HG03280 (cell line): ENCODE data around the gene SNX12.
"Not testable (repeated sequence)": the region's sequence is repeated elsewhere in the genome, so short reads cannot be mapped to it uniquely, and the experiment has no call there.

ENCODE experiments used
- ATAC-seq: cut with Tn5 transposase; IDR thresholded peaks from one replicate; pipeline ENCODE4 v1.9.1; 2021; ENCODE audit warnings: mild to moderate bottlenecking, moderate library complexity; ENCODE audit not compliant: unreplicated experiment

SNX12 gene

DNA sequence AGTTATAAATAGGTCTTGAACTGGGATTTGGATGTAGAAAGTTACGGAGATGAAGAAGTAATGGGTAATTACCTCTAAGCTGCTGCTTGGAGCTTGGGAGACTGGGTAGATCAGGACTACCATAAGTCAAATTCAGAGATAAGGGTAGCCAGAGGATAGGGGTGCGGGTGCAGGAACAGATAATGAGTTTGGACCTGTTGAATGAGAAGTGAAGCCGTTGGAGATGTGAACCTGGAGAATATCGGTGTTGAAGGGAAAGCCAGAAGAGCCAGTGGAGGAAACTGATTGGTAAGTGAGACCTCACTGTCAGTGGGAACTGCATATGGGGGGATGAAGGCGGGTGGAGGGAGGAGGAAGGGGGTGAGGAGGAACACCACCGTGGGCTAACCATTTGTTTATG is 26.9 kb upstream of the SNX12 start:
- no peak for ATAC-seq

DNA sequence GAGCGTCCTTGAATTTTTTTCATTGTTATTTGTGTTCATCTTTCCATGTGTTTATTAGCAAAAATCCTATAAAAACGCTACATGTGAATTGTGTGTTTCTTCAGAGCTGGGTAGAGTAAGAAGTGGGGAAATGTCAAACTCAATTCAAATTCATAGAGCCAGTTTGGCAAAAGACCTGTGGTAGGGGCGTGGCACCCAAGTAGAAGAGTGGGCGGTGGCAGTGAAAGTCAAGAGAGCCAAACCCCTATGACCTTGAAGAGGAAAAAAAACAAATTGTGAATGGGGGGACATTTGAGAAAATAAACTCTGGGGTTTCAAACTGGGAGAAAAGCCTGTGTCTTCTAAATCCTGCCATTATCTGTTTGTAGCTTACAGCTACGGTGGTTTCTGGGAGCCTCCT is 23.1 kb upstream of the SNX12 start:
- ATAC-seq: no peak

DNA sequence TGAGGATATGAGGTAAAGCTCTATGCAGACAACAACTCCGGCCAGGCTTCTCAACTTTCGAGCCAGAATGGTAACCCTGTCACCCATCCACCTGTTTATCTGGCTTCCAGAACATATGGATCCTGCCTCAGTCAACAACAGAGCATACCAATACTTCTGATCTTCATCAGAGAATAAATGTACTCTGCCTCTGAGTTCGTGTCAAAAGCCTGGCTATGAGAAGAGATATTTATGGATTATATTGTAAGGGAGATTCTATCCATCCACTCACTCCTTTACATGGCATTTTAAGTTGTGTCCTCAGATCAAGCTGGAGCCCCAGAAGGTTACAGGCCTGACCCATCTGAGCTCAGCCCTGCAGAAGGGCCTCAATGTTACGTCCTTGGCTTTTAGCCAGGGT is 17.8 kb upstream of the SNX12 start:
- ATAC-seq: no peak

DNA sequence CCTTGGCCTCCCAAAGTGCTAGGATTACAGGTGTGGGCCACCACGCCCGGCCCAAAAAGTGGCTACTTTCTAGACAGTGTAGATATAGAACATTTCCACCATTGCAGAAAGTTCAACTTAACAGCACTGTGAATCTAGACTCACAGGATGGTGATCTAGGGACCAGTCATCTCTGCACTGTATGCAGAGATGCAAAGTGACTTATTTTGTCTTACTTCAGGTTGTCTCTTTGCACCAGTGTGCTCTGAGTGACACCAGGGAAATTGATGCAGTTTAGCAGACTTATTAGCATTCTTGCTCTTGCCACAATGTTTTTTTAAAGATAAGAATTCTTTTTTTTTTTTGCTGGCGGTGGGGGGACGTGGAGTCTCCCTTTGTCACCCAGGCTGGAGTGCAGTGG is 14.7 kb upstream of the SNX12 start:
- ATAC-seq: no peak

DNA sequence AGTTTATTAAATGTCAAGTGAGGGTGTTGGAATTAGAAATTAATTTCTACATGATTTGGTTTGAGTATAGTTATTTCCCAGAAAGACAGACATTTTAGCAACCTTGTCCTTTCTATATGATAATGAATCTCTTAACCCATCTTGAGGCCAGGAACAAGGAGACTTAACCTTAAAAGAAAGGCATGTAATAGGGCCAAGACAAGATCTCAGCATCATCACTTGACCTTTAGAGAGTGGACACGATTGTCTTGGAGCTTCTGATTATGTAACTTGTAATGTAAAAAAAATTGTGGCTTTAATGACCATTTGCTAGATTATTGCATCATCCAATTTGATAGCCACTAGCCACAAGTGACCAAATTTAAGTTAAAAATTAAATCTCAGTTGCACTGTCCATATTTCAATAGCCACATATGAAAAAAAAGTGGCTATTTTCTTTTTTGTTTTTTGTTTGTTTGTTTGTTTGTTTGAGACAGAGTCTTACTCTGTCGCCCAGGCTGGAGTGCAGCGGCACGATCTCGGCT is 14.1 kb upstream of the SNX12 start:
- no peak for ATAC-seq

DNA sequence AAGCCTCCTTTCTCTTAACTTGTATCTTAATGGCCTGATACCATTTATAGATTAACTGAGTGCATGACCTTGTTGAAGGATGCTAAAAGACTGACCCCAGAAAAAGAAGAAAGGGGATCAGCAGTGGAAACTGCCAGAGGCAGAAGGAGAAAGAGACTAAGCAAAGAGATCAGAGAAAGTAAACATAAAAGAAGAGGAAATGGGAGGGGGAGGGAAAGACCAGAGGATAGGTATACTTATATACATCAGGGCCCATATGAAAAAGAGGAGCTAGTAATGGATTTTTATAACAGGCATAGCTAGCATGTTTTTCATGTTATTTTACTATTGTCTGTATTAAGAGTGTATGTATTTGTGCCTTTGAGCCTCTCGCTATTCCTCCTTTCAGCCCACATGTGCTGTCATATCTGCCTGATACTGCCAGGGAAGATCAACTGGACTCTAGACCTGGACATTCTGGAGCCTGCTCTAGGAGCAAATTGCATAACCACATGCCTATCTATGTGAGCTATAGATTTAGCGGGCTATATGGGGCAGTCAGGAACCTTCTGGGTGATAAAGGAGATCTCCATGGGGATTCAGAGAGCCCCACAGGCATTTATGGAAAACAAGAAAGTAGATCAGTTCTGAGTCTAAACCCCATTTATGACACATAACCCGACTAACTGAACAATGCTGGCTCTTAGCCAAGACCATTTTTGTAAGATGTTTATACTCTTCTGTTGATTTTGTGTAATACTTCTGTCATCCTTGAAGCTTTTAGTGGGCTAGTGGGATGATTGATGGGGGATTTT is 13.4 kb upstream of the SNX12 start:
- ATAC-seq: no peak

DNA sequence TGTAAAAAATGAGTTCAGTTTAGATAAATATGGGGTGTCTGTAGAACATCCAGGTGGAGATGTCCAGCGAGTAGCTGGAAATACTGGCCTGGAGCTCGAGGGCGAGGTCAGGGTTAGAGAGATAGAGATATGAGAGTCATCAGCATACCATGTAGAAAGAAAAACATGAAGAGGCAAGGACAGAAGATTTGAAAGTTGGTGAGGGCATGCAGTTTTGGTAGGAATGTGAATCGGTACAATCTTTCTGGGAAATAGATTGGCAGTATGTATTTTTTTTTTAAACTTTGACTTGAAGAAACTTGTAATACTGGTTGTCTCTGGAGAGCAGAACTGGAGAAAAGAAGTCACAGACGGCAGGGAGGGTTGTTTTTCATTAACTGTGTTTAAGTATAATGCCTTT is 2.4 kb upstream of the SNX12 start:
- no peak for ATAC-seq

DNA sequence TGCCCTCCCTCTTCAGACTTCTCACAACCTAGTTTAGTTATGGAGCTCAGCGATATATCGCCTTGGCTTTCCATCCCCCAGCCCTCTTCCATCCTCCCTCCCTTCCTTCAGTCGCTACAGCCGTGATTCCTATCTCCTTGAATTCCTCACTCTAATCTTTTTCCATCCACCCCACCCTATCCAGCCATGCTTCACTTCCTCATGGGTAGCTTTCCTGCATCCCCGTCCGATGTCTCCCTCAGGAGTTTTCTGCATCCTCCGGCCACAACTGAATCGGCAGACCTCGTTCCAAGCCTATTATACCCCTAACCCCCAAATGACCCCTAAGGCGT is 456 bp downstream of the SNX12 start:
- ATAC-seq: no peak

DNA sequence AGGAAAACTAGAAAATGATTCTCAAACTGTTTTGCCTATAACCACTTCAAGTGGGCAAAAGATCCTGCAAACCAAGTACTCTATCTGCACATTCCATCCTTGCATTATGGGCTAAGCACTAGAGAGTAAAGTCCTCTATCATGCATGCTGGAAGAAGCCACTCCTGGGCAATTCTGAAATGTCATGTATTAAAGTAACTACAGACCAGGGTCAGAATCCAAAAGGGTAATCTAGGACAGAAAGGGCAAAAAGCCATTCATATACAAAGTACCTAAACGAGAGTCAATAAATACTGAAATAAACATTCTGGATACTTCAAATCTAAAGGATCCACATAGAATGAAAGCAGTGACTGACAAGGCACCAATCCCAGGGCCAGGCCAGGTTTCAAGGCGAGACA is 1.0 kb downstream of the SNX12 start:
- ATAC-seq: no peak

DNA sequence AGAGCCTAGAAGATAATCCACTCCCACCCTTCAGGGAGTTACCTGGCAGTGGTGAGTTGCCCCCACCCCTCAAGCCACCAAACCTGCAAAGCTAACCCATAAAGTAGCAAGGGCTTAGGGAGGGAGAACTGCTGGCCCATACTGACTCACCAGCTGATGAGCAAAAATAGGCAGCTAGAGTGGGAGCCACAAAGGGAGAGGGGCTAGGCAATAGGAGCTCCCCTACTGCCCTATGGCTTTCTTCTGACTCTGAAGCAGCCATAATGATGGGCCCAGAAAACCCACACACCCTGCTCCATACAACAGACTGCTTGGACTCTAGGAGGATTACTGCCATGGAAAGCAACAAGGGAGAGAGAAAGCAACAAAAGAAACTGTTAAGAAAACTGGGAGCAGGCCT is 8.0 kb downstream of the SNX12 start:
- no peak for ATAC-seq

DNA sequence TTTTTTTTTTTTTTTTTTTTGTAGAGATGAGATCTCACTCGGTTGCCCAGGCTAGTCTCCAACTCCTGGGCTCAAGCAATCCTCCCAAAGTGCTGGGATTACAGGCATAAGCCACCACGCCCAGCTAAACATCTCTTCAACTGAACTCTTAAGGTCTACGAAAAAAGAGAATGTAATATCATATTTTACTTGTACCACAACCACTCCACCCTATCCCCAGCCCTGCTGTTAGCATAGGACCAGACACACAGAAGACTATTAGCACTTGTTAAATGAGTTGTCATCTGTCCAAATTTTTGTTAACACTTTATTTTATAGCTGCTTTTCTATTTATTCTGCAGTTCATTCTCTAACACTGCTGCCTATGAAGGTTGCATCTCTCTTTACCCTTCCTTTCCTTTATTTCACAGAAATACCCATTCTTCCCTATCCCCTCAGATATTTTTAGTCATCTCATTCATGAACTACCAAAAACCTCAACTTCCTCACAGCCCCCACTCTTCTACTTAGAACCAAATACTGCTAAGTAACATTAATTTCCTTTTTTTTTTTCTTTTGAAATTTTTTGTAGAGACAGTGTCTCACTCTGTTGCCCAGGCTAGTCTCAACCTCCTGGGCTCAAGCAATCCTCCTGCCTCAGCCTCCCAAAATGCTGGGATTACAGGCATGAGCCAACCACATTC is 10.1 kb downstream of the SNX12 start:
- ATAC-seq: no peak

DNA sequence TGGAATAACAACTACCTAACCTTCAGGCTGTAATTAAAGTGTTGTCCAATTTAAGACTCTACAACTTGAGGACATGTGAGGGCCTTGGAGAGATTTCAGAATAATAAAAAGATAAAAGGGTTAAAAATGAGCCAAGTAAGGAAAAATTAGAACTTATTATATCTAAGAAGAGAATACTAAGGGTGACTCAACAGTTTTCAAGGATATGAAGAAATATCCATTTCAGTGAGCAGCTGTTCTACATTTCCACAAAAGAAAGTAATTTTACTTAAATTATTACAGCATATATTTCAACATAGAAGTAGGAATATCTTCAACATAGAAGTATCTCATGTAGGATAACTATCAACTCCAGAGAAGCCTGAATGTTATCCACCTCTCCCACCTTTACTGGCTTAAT is 11.3 kb downstream of the SNX12 start:
- ATAC-seq: no peak

DNA sequence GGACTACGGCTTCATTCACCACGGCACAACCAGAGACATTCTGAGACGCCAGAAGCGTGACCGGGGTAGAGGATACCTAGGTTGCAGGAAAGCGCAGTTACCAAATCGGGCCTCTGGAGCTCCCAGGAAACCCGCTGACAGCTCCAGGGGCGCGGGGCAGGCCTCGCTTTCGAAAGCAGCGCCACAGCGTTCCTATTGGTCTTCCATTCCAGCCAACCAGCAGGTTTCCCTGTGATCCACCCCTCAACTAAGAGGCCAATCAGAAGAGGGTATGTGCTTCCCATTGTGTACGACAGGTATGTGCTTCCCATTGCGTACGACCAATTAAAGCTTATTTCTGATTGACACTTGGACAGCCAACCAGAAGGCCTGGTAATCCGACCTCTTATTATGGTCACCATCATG is 14.9 kb downstream of the SNX12 start:
- ATAC-seq: no peak

DNA sequence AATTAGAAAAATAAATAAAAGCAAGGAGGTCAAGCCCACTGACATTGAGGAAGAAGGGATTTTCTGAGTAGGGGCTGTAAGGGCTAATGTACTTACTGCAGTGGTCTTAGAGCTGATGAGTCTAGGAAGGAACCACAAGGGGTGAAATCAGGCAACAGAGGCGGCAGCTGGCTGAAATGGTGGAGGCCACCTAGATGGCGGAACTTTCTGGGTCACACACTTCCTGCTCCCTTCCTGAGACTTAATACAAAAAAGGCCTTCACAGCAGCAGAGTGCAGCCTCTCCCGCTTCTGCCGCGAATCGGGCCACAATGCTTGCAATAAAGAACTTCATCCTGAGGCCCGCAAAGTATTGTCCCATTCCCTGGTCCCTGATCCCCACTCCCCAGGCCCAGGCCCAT is 15.4 kb downstream of the SNX12 start:
- ATAC-seq: no peak

DNA sequence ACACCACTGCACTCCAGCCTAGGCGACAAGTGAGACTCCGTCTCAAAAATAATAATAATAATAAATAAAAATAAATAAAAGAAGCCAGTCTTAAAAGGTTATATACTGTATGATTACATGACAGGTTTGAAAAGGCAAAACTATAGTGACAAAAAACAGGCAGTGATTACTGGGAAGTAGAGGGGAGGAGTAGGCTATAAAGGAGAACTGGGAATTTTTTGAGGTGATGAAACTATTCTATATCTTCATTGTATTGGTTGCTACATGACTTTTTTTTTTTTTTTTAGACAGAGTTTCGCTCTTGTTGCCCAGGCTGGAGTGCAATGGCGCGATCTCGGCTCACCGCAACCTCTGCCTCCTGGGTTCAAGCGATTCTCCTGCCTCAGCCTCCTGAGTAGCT is 20.2 kb downstream of the SNX12 start:
- not testable (repeated sequence) for ATAC-seq

DNA sequence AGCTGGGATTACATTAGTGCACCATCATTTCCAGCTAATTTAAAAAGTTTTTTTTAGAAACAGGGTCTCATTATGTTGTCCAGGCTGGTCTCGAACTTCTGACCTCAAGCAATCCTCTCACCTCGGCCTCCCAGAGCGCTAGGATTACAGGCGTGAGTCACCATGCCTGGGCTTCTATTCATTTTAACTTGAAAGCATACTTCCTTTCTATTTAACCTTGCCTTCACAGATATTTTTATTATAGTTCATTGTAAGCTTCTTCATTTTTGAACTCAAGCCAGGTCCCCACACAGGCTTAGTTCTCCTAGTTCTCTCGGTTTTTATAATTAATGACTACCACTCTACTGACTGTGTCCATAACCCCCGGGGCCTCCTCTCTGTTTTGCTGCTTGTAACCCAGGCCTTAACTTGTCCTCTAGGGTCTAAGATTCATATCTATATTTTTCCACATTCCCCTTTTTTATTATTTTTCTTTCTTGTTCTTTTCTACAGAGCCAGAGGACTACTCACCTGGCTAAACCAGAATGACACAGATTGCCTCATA is 50.7 kb downstream of the SNX12 start:
- ATAC-seq: no peak
